ENCODE results near the gene TMIGD3.

TMIGD3 gene

DNA sequence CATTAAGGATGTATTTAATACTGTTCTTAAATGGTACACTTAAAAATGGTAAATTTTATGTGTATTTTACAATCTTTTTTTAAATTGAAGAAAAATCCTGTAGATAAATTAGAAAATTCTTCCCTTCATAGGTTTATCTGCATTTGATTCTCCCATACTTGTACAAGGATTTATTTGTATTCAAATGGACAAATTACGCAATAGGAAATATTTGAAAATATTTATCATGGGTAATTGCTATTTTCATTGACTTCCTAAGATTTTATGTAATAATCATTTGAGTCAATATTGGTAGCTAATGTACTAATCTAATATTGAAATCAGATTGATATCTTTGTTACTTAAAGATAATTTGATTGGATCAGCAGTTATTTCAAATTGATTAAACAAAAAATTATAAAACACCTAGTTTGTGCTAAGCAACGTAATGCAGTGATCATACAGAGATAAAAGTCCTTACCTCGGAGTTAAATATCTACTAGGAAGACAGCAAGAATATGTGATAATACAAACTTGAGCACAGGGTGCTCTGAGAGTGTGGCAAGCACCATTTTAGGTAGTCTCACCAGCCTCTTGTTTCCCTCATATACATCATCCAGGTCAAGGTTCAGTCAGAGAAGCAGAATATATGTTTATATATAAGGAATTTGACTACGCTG lies 40.9 kb downstream of the TMIGD3 start:
- no peak for DNase-seq
- Histone ChIP-seq H2BK120ac (ENCODE audit: insufficient read depth, low read length, poor library complexity) (no peak overlapping the region), H3K9me3 (ENCODE audit: insufficient read depth, low read depth, low read length) (no peaks in the 10 kb centered on the region), H3K27me3 (ENCODE audit: insufficient read depth, low read length) (no peaks in the 10 kb centered on the region), H3K27ac (ENCODE audit: low read depth, low read length) (no peak overlapping the region), H3K14ac (ENCODE audit: low read length) (no peak overlapping the region), H3K4me1 (ENCODE audit: control insufficient read depth in 1 of 2, insufficient read depth in 2 of 2, low read length in 2 of 2) (no peaks in the 10 kb centered on the region), H2BK12ac (ENCODE audit: low read length) (no peak overlapping the region), H2BK5ac (ENCODE audit: low read depth, low read length, poor library complexity) (no peak overlapping the region), H3K4me3 (ENCODE audit: low read depth, low read length) (no peak overlapping the region), H3K36me3 (ENCODE audit: control insufficient read depth in 1 of 2, insufficient read depth in 2 of 2, low read length in 2 of 2) (peaks cover 11 to 21% of the 10 kb centered on the region in 2 experiments), H2AFZ (ENCODE audit: insufficient read depth, low read length, poor library complexity) (no peak overlapping the region), H3K4ac (ENCODE audit: low read depth, low read length) (no peak overlapping the region), H3K9ac (ENCODE audit: low read length) (no peak overlapping the region), H3K79me2 (ENCODE audit: control insufficient read depth, insufficient read depth, low read length, poor library complexity) (no peaks in the 10 kb centered on the region), H3K23ac (ENCODE audit: low read length) (no peak overlapping the region), H3K4me2 (ENCODE audit: low read length) (no peak overlapping the region), H4K8ac (ENCODE audit: low read depth, low read length) (no peak overlapping the region), H3K79me1 (ENCODE audit: low read length) (no peaks in the 10 kb centered on the region), H4K12ac (ENCODE audit: low read depth, low read length) (no peak overlapping the region), H2AK5ac (ENCODE audit: low read length) (no peak overlapping the region), H4K91ac (ENCODE audit: low read depth, low read length) (no peak overlapping the region), H3K18ac (ENCODE audit: low read length) (no peak overlapping the region)
- WGBS (ENCODE audit: extremely low coverage, insufficient coverage, insufficient read length), result no CpG with 5 or more reads among the region's 4 CpGs

- H3K4me2 ChIP-seq (ENCODE audit: low read length), result no peak overlapping the region
- H3K9ac ChIP-seq (ENCODE audit: low read length), result no peak overlapping the region
- H2AFZ ChIP-seq (ENCODE audit: insufficient read depth, low read length, poor library complexity), result no peak overlapping the region
- H3K4ac ChIP-seq (ENCODE audit: low read depth, low read length), result no peak overlapping the region
- H2BK5ac ChIP-seq (ENCODE audit: low read depth, low read length, poor library complexity), result no peak overlapping the region
- H4K12ac ChIP-seq (ENCODE audit: low read depth, low read length), result no peak overlapping the region
- WGBS (ENCODE audit: extremely low coverage, insufficient coverage, insufficient read length), result no CpG with 5 or more reads among the region's 6 CpGs
- no peak overlapping the region for H2BK12ac ChIP-seq (ENCODE audit: low read length)
- no peak overlapping the region for H4K8ac ChIP-seq (ENCODE audit: low read depth, low read length)
- no peaks in the 10 kb centered on the region for H3K9me3 ChIP-seq (ENCODE audit: insufficient read depth, low read depth, low read length)
- no peaks in the 10 kb centered on the region for H3K4me1 ChIP-seq (ENCODE audit: control insufficient read depth in 1 of 2, insufficient read depth in 2 of 2, low read length in 2 of 2)
- H3K4me3 ChIP-seq (ENCODE audit: low read depth, low read length), result no peak overlapping the region
- H2BK120ac ChIP-seq (ENCODE audit: insufficient read depth, low read length, poor library complexity), result no peak overlapping the region
- H3K18ac ChIP-seq (ENCODE audit: low read length), result no peak overlapping the region
- H2AK5ac ChIP-seq (ENCODE audit: low read length), result no peak overlapping the region
- H3K14ac ChIP-seq (ENCODE audit: low read length), result no peak overlapping the region
- no peak overlapping the region for H4K91ac ChIP-seq (ENCODE audit: low read depth, low read length)
- H3K79me2 ChIP-seq (ENCODE audit: control insufficient read depth, insufficient read depth, low read length, poor library complexity), result no peaks in the 10 kb centered on the region
- H3K23ac ChIP-seq (ENCODE audit: low read length), result no peak overlapping the region
- no peaks in the 10 kb centered on the region for H3K79me1 ChIP-seq (ENCODE audit: low read length)
- H3K27me3 ChIP-seq (ENCODE audit: insufficient read depth, low read length), result no peaks in the 10 kb centered on the region
- no peak overlapping the region for H3K27ac ChIP-seq (ENCODE audit: low read depth, low read length)
- no peak for DNase-seq
- peaks cover 14 to 22% of the 10 kb centered on the region in 2 experiments for H3K36me3 ChIP-seq (ENCODE audit: control insufficient read depth in 1 of 2, insufficient read depth in 2 of 2, low read length in 2 of 2)
Measured at GRCh38 chr1:111461765-111462164, 41.7 kb downstream of the TMIGD3 start.

- H3K4ac ChIP-seq (ENCODE audit: low read depth, low read length), result no peak overlapping the region
Measured at GRCh38 chr1:111455642-111456031, 47.8 kb downstream of the TMIGD3 start.

GRCh38 chr1:111454859-111455641 lies 48.4 kb downstream of the TMIGD3 start:
- Histone ChIP-seq H3K79me2 (ENCODE audit: control insufficient read depth, insufficient read depth, low read length, poor library complexity) (peaks cover 2% of the 10 kb centered on the region), H3K79me1 (ENCODE audit: low read length) (no peaks in the 10 kb centered on the region), H2BK5ac (ENCODE audit: low read depth, low read length, poor library complexity) (no peak overlapping the region), H3K4me1 (ENCODE audit: control insufficient read depth in 1 of 2, insufficient read depth in 2 of 2, low read length in 2 of 2) (peaks cover 0 to 2% of the 10 kb centered on the region in 2 experiments), H3K9me3 (ENCODE audit: insufficient read depth, low read depth, low read length) (no peaks in the 10 kb centered on the region), H2BK120ac (ENCODE audit: insufficient read depth, low read length, poor library complexity) (no peak overlapping the region), H3K27me3 (ENCODE audit: insufficient read depth, low read length) (no peaks in the 10 kb centered on the region), H3K36me3 (ENCODE audit: control insufficient read depth in 1 of 2, insufficient read depth in 2 of 2, low read length in 2 of 2) (peaks cover 12 to 22% of the 10 kb centered on the region in 2 experiments), H4K12ac (ENCODE audit: low read depth, low read length) (no peak overlapping the region), H3K18ac (ENCODE audit: low read length) (no peak overlapping the region), H2AFZ (ENCODE audit: insufficient read depth, low read length, poor library complexity) (no peak overlapping the region), H3K4me3 (ENCODE audit: low read depth, low read length) (no peak overlapping the region), H3K9ac (ENCODE audit: low read length) (no peak overlapping the region), H3K27ac (ENCODE audit: low read depth, low read length) (no peak overlapping the region), H3K14ac (ENCODE audit: low read length) (no peak overlapping the region), H4K8ac (ENCODE audit: low read depth, low read length) (no peak overlapping the region), H3K4ac (ENCODE audit: low read depth, low read length) (no peak overlapping the region), H2BK12ac (ENCODE audit: low read length) (no peak overlapping the region), H3K23ac (ENCODE audit: low read length) (no peak overlapping the region), H4K91ac (ENCODE audit: low read depth, low read length) (no peak overlapping the region), H3K4me2 (ENCODE audit: low read length) (no peak overlapping the region), H2AK5ac (ENCODE audit: low read length) (no peak overlapping the region)
- no CpG with 5 or more reads among the region's 5 CpGs for WGBS (ENCODE audit: extremely low coverage, insufficient coverage, insufficient read length)
- DNase-seq, result no peak

More at GRCh38 chr1:111455642-111456031, 47.8 kb downstream of the TMIGD3 start:
- Histone ChIP-seq H4K8ac (ENCODE audit: low read depth, low read length) (no peak overlapping the region), H4K12ac (ENCODE audit: low read depth, low read length) (no peak overlapping the region), H3K9me3 (ENCODE audit: insufficient read depth, low read depth, low read length) (no peaks in the 10 kb centered on the region), H3K79me2 (ENCODE audit: control insufficient read depth, insufficient read depth, low read length, poor library complexity) (no peaks in the 10 kb centered on the region), H3K14ac (ENCODE audit: low read length) (no peak overlapping the region), H2BK12ac (ENCODE audit: low read length) (no peak overlapping the region), H2BK120ac (ENCODE audit: insufficient read depth, low read length, poor library complexity) (no peak overlapping the region), H3K23ac (ENCODE audit: low read length) (no peak overlapping the region), H3K36me3 (ENCODE audit: control insufficient read depth in 1 of 2, insufficient read depth in 2 of 2, low read length in 2 of 2) (peaks cover 12 to 22% of the 10 kb centered on the region in 2 experiments), H3K4me1 (ENCODE audit: control insufficient read depth in 1 of 2, insufficient read depth in 2 of 2, low read length in 2 of 2) (no peaks in the 10 kb centered on the region), H3K18ac (ENCODE audit: low read length) (no peak overlapping the region), H2BK5ac (ENCODE audit: low read depth, low read length, poor library complexity) (no peak overlapping the region), H3K4me3 (ENCODE audit: low read depth, low read length) (no peak overlapping the region), H3K27me3 (ENCODE audit: insufficient read depth, low read length) (no peaks in the 10 kb centered on the region), H3K9ac (ENCODE audit: low read length) (no peak overlapping the region), H3K79me1 (ENCODE audit: low read length) (no peaks in the 10 kb centered on the region), H3K27ac (ENCODE audit: low read depth, low read length) (no peak overlapping the region), H3K4me2 (ENCODE audit: low read length) (no peak overlapping the region), H4K91ac (ENCODE audit: low read depth, low read length) (no peak overlapping the region), H2AFZ (ENCODE audit: insufficient read depth, low read length, poor library complexity) (no peak overlapping the region), H2AK5ac (ENCODE audit: low read length) (no peak overlapping the region)
- DNase-seq, result no peak
- WGBS (ENCODE audit: extremely low coverage, insufficient coverage, insufficient read length), result no CpG with 5 or more reads among the region's 3 CpGs

All from trophoblast cell (in vitro differentiated cells and primary cell).